GM21825 (cell line): ENCODE results near the gene MICOS13.
A peak's percentile ranks its signal among the peaks of the same experiment; 100 is the strongest.

ENCODE experiments used
- ATAC-seq: cut with Tn5 transposase; IDR thresholded peaks from one replicate; pipeline ENCODE4 v1.9.1; 2021; ENCODE audit warnings: mild to moderate bottlenecking, moderate library complexity; ENCODE audit not compliant: unreplicated experiment

The MICOS13 gene, protein sequence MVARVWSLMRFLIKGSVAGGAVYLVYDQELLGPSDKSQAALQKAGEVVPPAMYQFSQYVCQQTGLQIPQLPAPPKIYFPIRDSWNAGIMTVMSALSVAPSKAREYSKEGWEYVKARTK

DNA sequence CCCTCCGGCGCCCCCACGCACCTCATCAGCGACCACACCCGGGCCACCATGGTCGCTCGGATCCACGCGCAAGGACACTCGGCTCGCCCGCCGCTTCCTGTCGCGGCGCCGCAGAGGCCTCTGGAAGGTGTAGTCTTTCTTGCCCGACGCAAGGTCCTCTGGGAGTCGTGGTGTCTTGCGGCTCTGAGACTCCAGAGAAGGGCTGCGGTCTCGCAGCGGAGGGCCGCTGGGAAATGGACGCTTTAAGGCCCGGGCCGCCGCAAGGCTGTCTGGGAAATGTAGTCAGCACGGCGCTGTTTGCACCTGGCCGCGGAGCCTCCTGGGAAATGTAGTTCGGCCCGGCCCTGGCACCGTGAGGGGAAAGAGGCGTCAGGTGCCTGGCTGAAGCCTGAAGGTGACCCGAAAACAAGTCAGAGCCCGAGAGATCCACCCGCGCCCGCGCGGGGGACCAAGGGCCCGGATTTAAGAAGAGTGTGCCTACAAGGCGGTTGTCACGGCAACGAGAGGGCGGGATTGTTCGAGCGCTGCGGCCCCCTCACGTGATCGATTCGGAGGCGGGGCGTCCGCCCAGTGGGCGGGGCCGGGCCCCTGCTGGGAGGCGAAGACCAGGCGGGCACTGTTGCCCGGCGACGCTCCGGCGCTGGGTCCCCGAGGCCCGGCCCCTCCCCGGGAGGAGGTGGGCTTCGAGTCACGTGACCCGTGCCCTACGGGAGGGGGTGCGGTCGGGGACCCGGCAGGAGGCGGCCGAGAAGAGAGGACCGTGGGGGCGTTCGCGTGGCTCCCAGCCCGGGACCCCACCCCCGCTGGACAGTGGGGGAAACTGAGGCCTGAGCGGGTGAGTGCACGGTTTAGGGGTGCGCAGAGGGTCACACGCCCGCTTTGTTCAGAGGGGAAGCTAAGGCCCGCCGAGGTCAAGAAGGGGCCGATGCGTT lies at the start of gene MICOS13, which contains the start of gene HSD11B1L:
MICOS13 (minus strand) TSS at position 80 of the 932 bp plus-strand sequence; CDS start at position 50, 30 bp downstream.
HSD11B1L (plus strand) TSS at position 591 of the 932 bp plus-strand sequence. CDS start 3,806 bp downstream, outside the sequence.
- peak; percentile 79 for ATAC-seq

- no peak for ATAC-seq
Observed at GRCh38 chr19:5727453-5728050, 47.2 kb upstream of the MICOS13 start.

- peak; percentile 84 for ATAC-seq
Observed at GRCh38 chr19:5719961-5720790, 39.9 kb upstream of the MICOS13 start, which contains the start of the genes CATSPERD and LONP1. Gene CATSPERD (plus strand): TSS chr19:5720637. CDS start chr19:5720738, 101 bp downstream. Gene LONP1 (minus strand): TSS chr19:5720146. CDS start chr19:5720132, 14 bp downstream.

- ATAC-seq: no peak
Observed at GRCh38 chr19:5719274-5719960, 39.1 kb upstream of the MICOS13 start.

DNA sequence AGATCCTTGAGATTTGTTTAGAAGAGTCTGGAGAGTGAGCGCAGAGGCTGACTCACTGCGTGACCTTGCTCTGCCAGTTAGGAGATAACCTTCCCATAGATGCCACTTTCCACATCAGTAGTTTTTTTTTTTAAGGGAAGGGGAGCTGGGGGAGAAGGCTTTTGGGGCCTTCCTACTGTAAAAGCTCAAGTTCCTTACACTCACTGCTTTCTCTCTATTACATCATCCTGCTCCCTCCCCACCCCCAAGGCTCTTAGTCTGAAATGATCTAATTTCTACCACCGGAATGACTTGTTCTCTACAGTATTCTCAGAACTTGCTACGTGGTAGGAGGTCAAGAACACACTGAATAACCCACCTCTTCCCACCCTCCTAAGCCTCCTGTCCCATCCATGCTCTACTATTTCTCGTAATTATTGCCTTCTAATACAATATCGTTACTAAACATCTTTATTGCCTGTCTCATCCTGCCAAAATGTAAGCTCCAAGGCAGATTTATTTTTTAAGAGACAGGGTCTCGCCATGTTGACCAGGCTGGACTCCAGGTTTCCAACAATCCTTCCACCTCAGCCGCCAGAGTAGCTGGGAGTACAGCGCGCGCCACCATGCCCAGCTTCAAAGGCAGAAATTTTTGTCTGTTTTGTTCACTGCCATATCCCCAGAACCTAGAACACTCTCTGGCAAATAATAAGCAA lies 38.4 kb upstream of the MICOS13 start:
- no peak for ATAC-seq

GRCh38 chr19:5718037-5718578 lies 37.8 kb upstream of the MICOS13 start:
- no peak for ATAC-seq

GRCh38 chr19:5717215-5717935 lies 37.1 kb upstream of the MICOS13 start:
- ATAC-seq: no peak

DNA sequence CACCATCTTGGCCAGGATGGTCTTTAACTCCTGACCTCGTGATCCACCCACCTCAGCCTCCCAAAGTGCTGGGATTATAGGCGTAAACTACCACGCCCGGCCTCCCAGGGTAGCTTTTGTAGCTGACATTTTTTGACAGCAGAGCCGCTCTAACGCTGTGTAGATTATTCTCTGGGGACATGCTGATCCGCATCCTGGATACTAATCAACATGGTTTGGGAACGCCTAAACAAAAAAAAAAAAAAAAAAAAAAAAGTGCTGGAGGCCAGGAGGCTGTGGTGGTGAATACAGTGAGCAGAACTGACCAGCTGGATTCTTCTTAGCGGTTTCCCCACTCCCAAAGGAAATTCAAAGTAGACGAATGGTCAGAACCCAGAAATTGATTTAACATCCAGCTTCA lies 34.5 kb upstream of the MICOS13 start:
- no peak for ATAC-seq

DNA sequence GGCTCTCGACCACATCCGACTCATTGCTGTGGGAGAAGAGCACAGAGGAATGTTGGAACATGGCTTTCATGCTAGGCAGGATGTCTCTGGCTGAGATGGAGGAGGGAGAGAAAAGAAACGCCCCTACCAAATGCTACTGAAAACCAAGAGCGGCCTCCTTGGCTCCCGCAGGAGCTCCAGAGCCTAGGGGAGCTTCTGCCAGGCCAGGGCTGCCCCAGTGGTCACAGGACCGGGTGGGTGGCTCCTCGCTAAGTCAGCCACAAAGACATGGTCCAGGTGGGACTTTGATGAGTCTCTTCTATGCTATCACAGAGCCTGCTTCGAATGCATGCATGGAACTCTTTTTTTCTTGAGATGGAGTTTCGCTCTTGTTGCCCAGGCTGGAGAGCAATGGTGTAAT lies 32.9 kb upstream of the MICOS13 start:
- ATAC-seq: no peak

DNA sequence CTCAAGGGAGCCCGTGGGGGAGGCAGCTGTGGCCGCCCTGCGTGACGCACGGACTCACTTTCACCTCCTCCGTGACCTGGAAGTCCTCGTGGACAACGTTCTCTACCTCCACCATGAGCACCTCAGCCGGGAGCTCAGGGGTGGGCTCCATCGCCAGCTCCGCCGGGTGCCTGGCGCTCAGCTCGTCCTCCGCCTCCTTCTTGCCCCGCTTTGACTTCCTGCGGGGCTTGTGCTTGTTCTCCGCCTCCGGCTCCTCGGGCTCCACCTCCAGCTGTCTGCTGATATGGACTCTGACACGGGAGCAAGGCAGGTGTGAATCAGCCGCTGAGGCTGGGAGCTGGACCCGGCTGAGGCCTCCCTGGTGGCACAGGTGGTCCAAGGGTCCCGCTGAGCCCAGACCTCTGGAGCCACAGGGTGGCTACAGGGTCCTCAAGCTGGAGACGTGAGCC lies 31.4 kb upstream of the MICOS13 start:
- no peak for ATAC-seq

DNA sequence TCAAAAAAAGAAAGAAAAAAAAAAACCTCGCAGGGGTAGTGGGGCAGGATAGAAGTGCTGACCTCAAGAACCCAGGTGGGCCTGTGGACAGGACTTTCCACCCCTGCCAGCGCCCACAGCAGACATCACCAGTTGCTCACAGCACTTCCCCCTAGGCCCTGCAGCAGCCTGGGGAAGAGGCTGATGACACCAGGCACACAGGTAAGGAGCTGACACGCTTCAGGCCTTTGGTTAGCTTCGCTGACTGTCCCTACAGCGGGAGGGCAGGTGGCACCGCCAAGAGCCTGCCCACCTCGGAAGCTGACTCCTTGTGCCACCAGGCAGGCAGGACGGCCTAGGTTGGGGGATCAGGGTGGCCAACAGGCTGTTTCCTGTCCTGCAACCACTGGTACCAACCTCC lies 30.7 kb upstream of the MICOS13 start:
- no peak for ATAC-seq

DNA sequence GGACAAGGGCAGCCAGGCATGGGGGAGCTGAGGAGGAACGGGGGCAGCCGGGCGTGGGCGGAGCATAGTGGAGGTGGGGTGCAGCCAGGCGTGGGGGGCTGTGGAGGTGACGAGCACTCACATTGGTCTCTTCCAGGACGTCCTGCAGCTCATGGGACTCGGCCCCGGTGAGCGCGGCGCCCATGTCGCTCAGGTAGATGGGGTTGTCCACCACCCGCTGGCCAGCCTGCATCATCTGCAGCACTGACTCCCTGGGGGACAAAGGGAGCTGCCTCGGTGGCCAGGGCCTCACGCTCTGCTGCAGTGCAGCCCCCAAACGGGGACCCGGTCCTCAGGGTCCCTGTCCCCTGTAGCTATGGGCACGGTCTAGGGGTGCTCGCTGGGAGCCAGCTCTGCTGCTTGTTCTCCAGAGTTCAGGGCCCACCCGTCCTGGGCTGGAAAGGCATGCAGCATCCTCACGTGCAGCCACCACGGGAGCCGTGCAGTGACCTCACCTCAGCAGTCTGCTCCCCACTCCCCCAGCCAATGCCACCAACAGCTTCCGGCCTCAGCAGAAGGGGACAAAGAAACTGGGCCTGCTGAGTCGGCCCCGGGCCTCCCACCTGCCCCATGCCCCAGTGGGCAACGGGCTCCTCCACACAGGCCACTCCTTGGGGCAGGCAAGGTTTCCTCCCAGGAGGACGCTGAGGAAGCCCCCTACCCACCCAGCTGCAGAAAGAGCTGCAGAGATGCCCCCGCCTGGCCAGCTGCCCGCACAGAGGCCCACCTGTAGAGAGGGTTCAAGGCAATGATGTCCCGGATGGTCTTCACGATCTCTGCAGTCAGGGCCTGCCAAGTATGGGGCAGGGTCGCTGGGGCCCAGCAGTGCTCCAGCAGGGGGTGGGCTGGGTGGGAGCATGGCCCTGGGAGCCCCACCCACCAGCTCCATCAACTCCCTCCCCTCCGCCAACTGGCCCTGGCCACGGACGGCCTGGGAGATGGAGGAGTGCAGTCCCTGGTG lies 27.6 kb upstream of the MICOS13 start:
- no peak for ATAC-seq

GRCh38 chr19:5706876-5707573 lies 26.7 kb upstream of the MICOS13 start:
- ATAC-seq: no peak

GRCh38 chr19:5705552-5705951 lies 25.2 kb upstream of the MICOS13 start:
- ATAC-seq: no peak

DNA sequence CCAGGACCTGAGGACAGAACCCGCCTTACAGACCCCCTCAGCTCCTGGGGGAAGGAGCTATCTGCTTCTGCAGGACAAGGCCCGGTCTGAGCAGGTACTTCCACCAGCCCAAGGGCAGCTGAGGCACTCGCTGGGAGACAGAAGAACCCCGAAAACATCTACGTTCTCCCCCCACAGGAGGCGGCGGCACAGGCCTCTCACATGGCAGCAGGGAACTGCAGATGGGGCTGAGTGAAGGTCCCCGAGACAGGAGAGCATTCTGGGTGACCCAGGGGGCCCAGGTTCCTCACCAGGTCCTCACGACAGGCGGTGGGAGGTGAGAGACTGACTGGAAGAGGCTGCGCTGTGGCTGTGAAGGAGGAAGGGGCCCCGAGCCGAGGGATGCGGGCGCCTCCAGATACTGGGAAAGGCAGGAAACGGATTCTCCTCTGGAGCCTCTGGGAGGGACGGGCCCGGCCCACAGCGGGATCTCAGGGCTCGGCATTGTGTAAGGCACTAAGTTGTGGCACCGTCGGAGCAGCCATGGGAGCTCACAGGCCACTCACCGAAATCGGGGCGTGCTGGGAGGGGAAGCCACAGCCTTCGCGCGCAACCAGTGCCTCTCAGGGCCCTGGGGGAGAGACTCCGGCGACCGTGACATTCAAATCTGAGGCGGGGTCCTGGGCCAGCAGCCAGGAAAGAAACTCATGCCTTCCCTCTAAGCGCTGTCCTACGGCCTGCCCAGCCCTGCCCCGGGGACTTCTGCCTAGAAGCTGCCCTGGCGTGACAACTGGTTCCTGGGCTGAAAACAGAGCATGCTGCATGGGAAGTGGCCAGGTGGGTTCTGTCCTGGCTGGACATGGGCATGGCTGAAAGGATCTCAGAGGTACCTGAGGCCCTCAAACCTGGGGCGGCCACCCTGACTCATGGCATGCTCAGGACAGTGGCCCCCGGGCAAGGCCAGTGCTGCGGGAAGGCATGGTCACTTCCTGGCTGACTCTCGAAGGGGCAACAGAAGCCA lies 23.8 kb upstream of the MICOS13 start:
- no peak for ATAC-seq
